ENCODE results near the gene ODAPH. TPM values are rescaled to one million over a fixed set of nuclear protein-coding genes. Genes with fewer than 3 reads are reported as not detected.
A peak's percentile ranks its signal among the peaks of the same experiment; 100 is the strongest.
"Not testable (repeated sequence)": the region's sequence is repeated elsewhere in the genome, so short reads cannot be mapped to it uniquely, and the experiment has no call there.

The ODAPH gene
- total RNA-seq, 2 experiments from 2014 or later: not detected

- H3K27me3 Mint-ChIP-seq: no peaks in the 10 kb centered on the region
- ChIA-PET CTCF (interaction anchor here (1.2 to 1.4 kb wide), 2 partner anchors 13 to 27 kb away, joined by 3 to 6 read pairs; partner anchors contain the start of gene ODAPH), POLR2A (interaction anchor here (0.6 to 1.1 kb wide), 2 partner anchors 18 to 32 kb away, joined by 3 to 5 read pairs; no protein-coding TSS in a partner anchor)
- H3K9me3 Mint-ChIP-seq: no peaks in the 10 kb centered on the region
- intact Hi-C loops (cut with micrococcal nuclease): no loop called here
- H3K36me3 Mint-ChIP-seq (ENCODE audit: low read depth): peaks cover 8% of the 10 kb centered on the region
- ATAC-seq (peak; percentile 39), DNase-seq (no peak)
- no peak overlapping the region for H3K4me3 Mint-ChIP-seq
- no peak for TF ChIP-seq CTCF (IDR thresholded peaks at IDR 0.05)
- H3K4me1 Mint-ChIP-seq (ENCODE audit: low read depth): no peaks in the 10 kb centered on the region
- H3K27ac Mint-ChIP-seq: no peak overlapping the region
Measured at GRCh38 chr4:75542824-75543223, 13.0 kb upstream of the ODAPH start.

- CTCF ChIA-PET: interaction anchor here (1.2 kb wide), 1 partner anchor 25 kb away, joined by 3 read pairs; no protein-coding TSS in a partner anchor
- H3K36me3 Mint-ChIP-seq (ENCODE audit: low read depth); DNase-seq; H3K27me3 Mint-ChIP-seq; H3K27ac Mint-ChIP-seq; H3K4me3 Mint-ChIP-seq; ATAC-seq; H3K9me3 Mint-ChIP-seq; H3K4me1 Mint-ChIP-seq (ENCODE audit: low read depth); intact Hi-C loops (cut with micrococcal nuclease): not testable (repeated sequence)
- POLR2A ChIA-PET: interaction anchor here (1.0 to 1.1 kb wide), 2 partner anchors 19 to 30 kb away, joined by 3 read pairs; partner anchors contain the start of genes RCHY1 and THAP6
Measured at GRCh38 chr4:75544220-75544619, 11.6 kb upstream of the ODAPH start.

GRCh38 chr4:75544870-75545269 is 11.0 kb upstream of the ODAPH start:
- DNase-seq (no peak), ATAC-seq (no peak)
- no peaks in the 10 kb centered on the region for H3K9me3 Mint-ChIP-seq
- TF ChIP-seq CTCF (IDR thresholded peaks at IDR 0.05): no peak
- H3K27ac Mint-ChIP-seq: no peak overlapping the region
- H3K4me3 Mint-ChIP-seq: no peak overlapping the region
- H3K4me1 Mint-ChIP-seq (ENCODE audit: low read depth): no peaks in the 10 kb centered on the region
- H3K36me3 Mint-ChIP-seq (ENCODE audit: low read depth): peaks cover 6% of the 10 kb centered on the region
- intact Hi-C loops (cut with micrococcal nuclease): no loop called here
- POLR2A ChIA-PET: no interaction called here
- CTCF ChIA-PET: no interaction called here
- no peaks in the 10 kb centered on the region for H3K27me3 Mint-ChIP-seq

GRCh38 chr4:75545526-75545925 is 10.3 kb upstream of the ODAPH start:
- no peak for ATAC-seq
- Mint-ChIP-seq H3K4me1 (ENCODE audit: low read depth) (no peaks in the 10 kb centered on the region), H3K9me3 (no peaks in the 10 kb centered on the region), H3K36me3 (ENCODE audit: low read depth) (peaks cover 4% of the 10 kb centered on the region), H3K27ac (no peak overlapping the region), H3K27me3 (no peaks in the 10 kb centered on the region), H3K4me3 (no peak overlapping the region)
- no peak for DNase-seq
- intact Hi-C loops (cut with micrococcal nuclease): no loop called here
- POLR2A ChIA-PET: no interaction called here
- no peak for TF ChIP-seq CTCF (IDR thresholded peaks at IDR 0.05)
- CTCF ChIA-PET: no interaction called here

- no peaks in the 10 kb centered on the region for H3K9me3 Mint-ChIP-seq
- H3K4me3 Mint-ChIP-seq: no peak overlapping the region
- no peak overlapping the region for H3K27ac Mint-ChIP-seq
- POLR2A ChIA-PET: no interaction called here
- CTCF ChIA-PET: interaction anchor here (0.9 to 1.5 kb wide), 2 partner anchors 8 to 27 kb away, joined by 3 to 5 read pairs; partner anchors contain the start of gene ODAPH
- no peaks in the 10 kb centered on the region for H3K27me3 Mint-ChIP-seq
- no peak for ATAC-seq
- H3K36me3 Mint-ChIP-seq (ENCODE audit: low read depth): peaks cover 3% of the 10 kb centered on the region
- DNase-seq: no peak
- intact Hi-C loops (cut with micrococcal nuclease): no loop called here
- H3K4me1 Mint-ChIP-seq (ENCODE audit: low read depth): no peaks in the 10 kb centered on the region
- no peak for TF ChIP-seq CTCF (IDR thresholded peaks at IDR 0.05)
Measured at GRCh38 chr4:75547647-75548387, 8.0 kb upstream of the ODAPH start.
